Stimulated activated CD8-positive, alpha-beta memory T cell treated with anti-CD3 and anti-CD28 coated beads, Interleukin-15, amount 100 ng/mL, for 48 hours (primary cell): ENCODE measurements around the gene ARL9.

Source experiments
- DNase-seq, 2 donors: peaks; one replicate each; pipeline ENCODE4 v3.0.0-alpha.2; 2020; ENCODE audit warnings: low read depth in 2 of 2

ARL9 gene

DNA sequence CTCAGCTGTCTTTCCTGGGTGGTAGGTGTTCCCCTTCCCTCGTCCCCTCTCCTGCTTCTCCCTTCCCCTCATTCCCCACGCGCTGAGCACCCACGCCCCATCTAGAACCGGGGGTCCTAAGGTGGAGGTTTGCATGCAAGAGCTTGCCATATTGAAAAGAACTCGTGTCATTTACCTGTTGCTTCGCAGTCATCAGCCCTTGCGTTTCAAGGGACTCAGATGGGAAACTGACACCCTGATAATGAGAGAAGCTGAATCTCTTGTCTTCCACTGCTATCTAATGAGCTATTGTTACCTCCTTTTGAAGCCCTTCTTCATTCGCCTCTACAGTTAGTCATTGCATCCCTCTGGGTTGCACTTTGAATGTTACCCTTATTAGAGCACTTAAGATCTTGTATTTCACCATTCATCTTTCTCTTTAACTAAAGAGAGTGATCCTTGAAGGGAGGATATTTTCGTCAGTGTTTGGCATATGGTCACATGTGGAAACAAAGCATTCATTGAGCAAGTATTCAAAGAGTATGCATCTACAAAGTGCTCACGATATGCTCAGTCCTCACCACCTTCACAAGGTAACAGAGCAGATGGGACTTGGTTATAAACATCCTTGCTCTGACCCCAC lies 25.7 kb downstream of the ARL9 start:
- no peak for DNase-seq

DNA sequence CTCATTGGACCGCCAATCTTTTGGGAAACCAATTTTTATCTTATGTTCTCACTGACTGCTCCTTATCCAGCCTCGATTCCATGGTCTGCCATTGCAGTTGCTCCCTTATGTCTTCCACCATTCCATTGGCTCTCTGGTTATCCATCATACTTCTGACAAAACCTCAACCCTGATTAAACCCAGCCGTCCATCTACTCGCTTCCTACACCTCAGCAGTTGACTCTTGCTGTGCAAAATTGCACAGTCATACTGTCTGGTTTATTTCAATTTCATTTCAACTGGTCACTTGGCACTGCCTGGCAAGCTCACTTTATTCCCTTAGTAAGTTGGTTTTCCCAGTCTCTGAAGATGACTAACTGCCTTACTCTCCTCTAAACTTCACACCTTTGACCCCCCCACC lies 26.2 kb downstream of the ARL9 start:
- DNase-seq: no peak

DNA sequence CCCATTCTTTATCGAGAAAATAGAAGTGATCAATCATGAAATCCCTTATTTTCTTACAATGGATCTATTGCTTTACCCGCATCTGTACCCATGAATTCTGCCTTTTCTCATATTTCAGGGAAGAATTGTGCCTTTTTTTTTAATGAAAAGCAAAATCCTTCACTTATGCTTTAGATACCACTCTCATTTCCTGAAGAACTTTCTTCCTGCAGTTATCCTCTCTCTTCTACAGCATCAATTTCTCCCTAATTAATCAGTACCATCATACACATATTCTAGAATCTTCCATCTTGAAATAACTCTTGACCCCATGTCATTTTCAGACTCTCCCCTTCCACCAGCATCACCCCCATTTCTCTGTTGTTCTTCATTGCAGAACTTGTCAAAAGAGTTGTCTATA lies 26.6 kb downstream of the ARL9 start:
- DNase-seq: no peak

DNA sequence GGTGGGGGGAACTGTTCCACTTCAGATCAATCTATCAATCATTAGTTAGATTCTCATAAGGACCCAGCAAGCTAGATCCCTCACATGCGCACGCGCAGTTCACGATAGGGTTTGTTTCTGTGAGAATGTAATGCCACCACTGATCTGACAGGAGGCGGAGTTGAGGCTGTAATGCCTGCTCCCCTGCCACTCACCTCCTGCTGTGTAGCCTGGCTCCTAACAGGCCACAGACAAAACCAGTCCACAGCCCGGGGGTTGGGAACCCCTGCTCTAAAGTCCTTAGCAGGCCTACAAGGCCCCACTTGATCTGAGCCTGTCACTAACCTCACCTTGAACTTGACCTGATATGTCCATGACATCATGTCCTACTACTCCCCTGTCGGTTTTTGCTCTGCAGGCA lies 30.3 kb downstream of the ARL9 start:
- DNase-seq: no peak

DNA sequence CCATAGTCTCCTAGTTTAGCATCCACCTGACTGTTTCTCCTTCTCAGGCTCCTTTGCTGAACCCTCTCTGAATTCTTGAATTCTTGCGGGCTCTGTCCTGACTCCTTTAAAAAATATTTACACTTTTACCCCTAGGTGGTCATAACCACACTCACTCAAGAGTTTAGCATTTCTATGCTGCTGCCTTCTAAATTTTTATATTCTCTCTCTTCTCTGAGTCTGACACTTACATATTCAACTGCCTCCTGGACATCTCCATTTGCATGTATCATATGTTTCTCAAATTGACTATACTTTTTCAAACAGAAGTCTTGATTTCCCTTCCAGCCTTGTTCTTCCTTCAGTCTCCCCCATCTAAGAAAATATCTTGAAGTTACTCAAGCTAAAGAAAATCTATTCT lies 31.6 kb downstream of the ARL9 start:
- DNase-seq: no peak

DNA sequence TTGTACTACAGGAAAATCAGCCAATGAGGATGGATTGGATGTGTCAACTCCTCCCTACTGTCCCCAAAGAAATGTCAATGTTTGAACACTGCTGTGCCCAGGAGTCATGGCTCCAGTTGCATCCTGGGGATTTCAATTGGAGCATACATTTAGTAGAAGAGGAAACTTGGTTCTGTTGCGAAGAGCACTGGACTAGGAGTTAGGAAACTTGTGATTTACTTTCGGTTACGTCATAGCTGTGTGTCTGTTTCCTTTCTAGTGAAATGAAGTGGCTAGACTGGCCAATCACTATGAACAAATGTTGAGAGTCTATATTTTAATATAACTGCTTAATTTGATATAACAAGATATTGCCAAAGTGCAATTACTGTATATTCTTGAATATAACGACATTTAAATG lies 35.2 kb downstream of the ARL9 start:
- no peak for DNase-seq

DNA sequence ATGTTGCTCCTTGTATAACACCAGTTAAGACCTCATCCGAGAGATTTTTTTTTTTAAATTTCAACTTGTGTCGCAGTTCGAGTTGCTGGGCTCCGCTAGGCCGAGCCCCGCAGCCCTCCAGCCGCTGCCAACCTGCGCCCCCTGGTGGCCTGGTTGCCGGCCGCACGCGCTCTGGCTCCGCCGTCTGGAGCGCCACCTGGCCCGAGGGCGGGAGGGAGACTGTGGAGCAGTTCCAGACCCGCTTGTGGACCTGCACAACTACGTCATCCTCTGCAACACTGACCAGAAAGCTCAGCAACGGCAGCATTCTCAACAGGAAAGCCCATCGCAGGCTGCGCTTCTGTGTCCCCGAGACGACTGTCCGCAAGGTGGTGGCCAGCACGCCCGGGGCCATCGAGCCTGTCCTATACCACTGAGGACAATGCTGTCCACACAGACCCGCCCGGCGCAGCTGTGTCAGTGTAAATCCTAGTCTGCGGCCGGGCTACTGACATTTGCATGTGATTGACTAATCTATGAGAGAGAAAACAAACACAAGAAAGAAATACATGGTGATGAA lies 39.1 kb downstream of the ARL9 start:
- DNase-seq: peak; percentile 75 to 76

DNA sequence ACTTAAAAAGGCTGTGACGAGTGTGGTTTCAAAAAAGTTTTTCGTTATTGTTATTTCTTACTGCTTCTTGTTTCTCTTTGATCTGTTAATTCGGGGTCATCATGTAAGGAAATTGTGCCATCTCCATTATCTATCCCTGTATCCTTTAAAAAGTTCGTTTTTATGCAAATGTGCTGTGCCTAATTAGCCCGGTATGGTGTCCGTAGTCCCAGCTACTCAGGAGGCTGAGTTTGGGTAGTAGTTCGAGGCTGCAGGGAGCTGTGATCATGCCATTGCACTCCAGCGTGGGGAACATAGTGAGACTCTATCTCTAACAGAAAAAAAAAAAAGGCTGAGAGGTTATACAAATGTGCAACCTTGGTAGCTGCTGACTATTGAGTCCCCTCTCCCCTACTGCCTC lies 45.1 kb downstream of the ARL9 start:
- no peak for DNase-seq

DNA sequence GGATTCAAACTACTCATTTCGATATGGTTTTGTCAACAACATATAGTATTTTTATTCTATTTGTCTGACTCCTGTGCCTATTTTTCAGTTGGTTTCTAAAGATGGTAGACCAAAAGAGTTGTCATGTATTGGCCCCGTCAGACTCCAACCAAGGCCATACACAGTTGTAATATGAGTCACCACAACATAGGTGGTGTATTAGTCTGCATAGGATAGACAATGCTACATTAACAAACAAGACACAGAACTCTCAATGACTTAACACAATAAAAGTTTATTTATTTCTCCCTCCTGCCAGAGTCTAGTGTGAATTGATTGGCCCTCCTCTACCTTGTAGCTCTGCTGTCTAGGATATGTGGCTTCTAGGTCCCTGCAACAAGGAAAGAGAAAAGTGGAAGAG lies 45.9 kb downstream of the ARL9 start:
- DNase-seq: no peak

DNA sequence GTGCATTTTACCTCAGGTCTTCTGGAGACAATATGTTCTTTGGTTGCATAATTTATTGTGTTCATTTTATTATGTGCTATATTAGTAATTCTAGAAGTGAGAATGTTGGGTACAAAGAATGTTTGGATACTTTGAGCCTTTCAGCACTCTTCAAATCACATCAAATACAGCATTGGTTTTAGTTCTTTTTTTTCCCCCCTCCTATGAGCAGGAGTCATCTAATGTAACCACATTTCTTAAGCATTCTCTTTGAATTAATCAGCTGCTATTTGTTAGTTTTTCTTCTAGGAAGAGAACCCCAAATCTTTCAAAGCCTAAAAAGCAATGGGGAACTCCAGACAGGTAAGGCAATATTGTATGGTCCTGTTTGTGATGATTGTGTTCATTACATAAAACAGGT lies 46.7 kb downstream of the ARL9 start:
- DNase-seq: no peak

DNA sequence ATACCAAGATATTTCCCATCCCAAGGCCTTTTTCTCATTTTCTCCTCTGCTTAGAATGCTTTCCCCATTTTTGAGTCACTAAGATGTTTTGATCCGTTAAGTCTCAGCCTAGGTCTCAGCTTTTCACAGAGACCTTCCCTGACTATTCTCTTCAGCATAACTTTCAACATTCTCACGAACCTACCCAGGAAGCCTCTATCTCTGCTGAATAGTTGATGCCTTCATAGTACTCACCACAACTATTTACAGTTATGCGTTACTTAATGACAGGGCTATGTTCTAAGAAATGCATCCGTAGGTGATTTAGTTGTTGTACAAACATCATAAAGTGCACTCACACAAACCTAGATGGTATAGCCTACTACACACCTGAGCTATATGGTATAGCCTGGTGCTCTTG lies 64.5 kb downstream of the ARL9 start:
- no peak for DNase-seq
